ENCODE measurements around the gene GAPDHS.

DNA sequence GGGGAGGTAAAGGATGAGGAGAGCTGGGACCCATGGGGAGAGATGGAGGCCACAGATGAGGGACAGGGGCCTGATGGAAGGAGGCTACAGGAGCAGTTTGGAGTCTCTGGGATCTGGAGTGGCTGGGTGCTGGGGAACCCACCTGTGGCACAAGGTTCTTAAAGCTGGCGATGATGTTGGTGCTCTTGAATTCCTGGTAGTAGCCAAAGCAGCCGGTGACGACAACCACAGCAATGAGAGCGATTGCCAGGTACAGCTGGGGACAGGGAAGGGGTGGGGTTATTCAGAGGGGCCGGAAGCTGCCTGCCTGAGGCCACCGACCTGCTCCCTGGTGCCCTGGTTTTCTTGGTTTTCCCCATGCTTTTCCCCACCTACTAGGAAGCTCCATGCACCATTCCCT, 27.4 kb downstream of the GAPDHS start:
- no peak for TF ChIP-seq GATA2 (IDR thresholded peaks at IDR 0.05; ENCODE audit: low read depth, low read length)
- no peak for TF ChIP-seq GATA3 (IDR thresholded peaks at IDR 0.05; ENCODE audit: low read depth, low read length)

All from SH-SY5Y (cell line).